WTC11 (cell line): ENCODE results near the gene AQP10. TPM values are rescaled to one million over a fixed set of nuclear protein-coding genes. Genes with fewer than 3 reads are reported as not detected.
"Not testable (repeated sequence)": the region's sequence is repeated elsewhere in the genome, so short reads cannot be mapped to it uniquely, and the experiment has no call there.

Experiments
- ATAC-seq: fragments of 200-7000 bp; cut with Tn5 transposase; 2 replicates; pipeline ENCODE4 v1.10.0; 2021; ENCODE audit warnings: mild to moderate bottlenecking, moderate library complexity
- CTCF ChIA-PET: fragments of 300-600 bp; sonication (Branson Sonifier 250); formaldehyde crosslinking; loops from one replicate; lab custom pipeline; 2021; ENCODE audit warnings: antibody characterized with exemption; lab: Charles Lee
- POLR2A ChIA-PET: fragments of 350-600 bp; sonication (Branson Sonifier 250); formaldehyde crosslinking; loops from one replicate; lab custom pipeline; 2021; ENCODE audit warnings: antibody characterized with exemption; lab: Charles Lee
- DNase-seq: peaks from one replicate; pipeline ENCODE4 v3.0.0; 2021; ENCODE audit warnings: low spot score
- H3K27ac Mint-ChIP-seq: 2 replicates; pipeline ENCODE4 v1.8.0; 2021; ENCODE audit warnings: mixed read lengths
- H3K27me3 Mint-ChIP-seq: 2 replicates; pipeline ENCODE4 v1.8.0; 2021; ENCODE audit warnings: low read depth, mild to moderate bottlenecking, moderate library complexity, mixed read lengths
- H3K36me3 Mint-ChIP-seq: 2 replicates; pipeline ENCODE4 v1.8.0; 2021; ENCODE audit warnings: mixed read lengths
- H3K4me1 Mint-ChIP-seq: 2 replicates; pipeline ENCODE4 v1.8.0; 2022; ENCODE audit warnings: mixed read lengths
- H3K4me3 Mint-ChIP-seq: 2 replicates; pipeline ENCODE4 v1.8.0; 2021; ENCODE audit warnings: mild to moderate bottlenecking, moderate library complexity, mixed read lengths
- H3K9me3 Mint-ChIP-seq: 2 replicates; pipeline ENCODE4 v1.8.0; 2021; ENCODE audit warnings: mixed read lengths
- ATF3 ChIP-seq: sonication (generic); formaldehyde crosslinking; conservative IDR thresholded peaks from 2 replicates; pipeline ENCODE4 v1.8.1; 2022; ENCODE audit warnings: mild to moderate bottlenecking, missing genetic modification reagents
- CBFB ChIP-seq: sonication (generic); formaldehyde crosslinking; IDR thresholded peaks from 2 replicates; pipeline ENCODE4 v1.8.1; 2022; ENCODE audit warnings: mild to moderate bottlenecking, low read depth, missing genetic modification reagents
- ETV6 ChIP-seq: sonication (generic); formaldehyde crosslinking; IDR thresholded peaks from 2 replicates; pipeline ENCODE4 v1.8.1; 2022; ENCODE audit warnings: mild to moderate bottlenecking, missing genetic modification reagents
- FOXK1 ChIP-seq: sonication (generic); formaldehyde crosslinking; IDR thresholded peaks from 2 replicates; pipeline ENCODE4 v1.8.0; 2022; ENCODE audit warnings: mild to moderate bottlenecking, moderate library complexity, missing genetic modification reagents
- FOXP1 ChIP-seq: sonication (generic); formaldehyde crosslinking; IDR thresholded peaks from 2 replicates; pipeline ENCODE4 v1.8.0; 2022; ENCODE audit warnings: missing genetic modification reagents, mild to moderate bottlenecking, moderate library complexity, borderline replicate concordance
- HMGA2 ChIP-seq: fragments of 250-450 bp; sonication (Bioruptor Pico); IDR thresholded peaks from 2 replicates; pipeline ENCODE4 v1.4.0; 2021; ENCODE audit warnings: mild to moderate bottlenecking, moderate library complexity
- MAX ChIP-seq: sonication (generic); formaldehyde crosslinking; IDR thresholded peaks from 2 replicates; pipeline ENCODE4 v1.8.0; 2022; ENCODE audit warnings: mild to moderate bottlenecking, missing genetic modification reagents
- NR3C1 ChIP-seq: sonication (generic); formaldehyde crosslinking; conservative IDR thresholded peaks from 2 replicates; pipeline ENCODE4 v1.8.1; 2023; ENCODE audit warnings: low read depth, mild to moderate bottlenecking, missing genetic modification reagents
- PRRX2 ChIP-seq: fragments of 250-450 bp; sonication (Bioruptor Pico); IDR thresholded peaks from 2 replicates; pipeline ENCODE4 v1.8.0; 2021; ENCODE audit warnings: mild to moderate bottlenecking
- SMAD3 ChIP-seq: sonication (generic); formaldehyde crosslinking; IDR thresholded peaks from 2 replicates; pipeline ENCODE4 v1.8.0; 2022; ENCODE audit warnings: missing genetic modification reagents, mild to moderate bottlenecking, borderline replicate concordance
- SMAD4 ChIP-seq: sonication (generic); formaldehyde crosslinking; IDR thresholded peaks from 2 replicates; pipeline ENCODE4 v1.8.0; 2022; ENCODE audit warnings: mild to moderate bottlenecking, missing genetic modification reagents
- SP1 ChIP-seq: sonication (generic); formaldehyde crosslinking; conservative IDR thresholded peaks from 2 replicates; pipeline ENCODE4 v1.8.1; 2022; ENCODE audit warnings: missing genetic modification reagents
- TCF7 ChIP-seq: sonication (generic); formaldehyde crosslinking; IDR thresholded peaks from 2 replicates; pipeline ENCODE4 v1.8.0; 2022; ENCODE audit warnings: mild to moderate bottlenecking, low read depth, missing genetic modification reagents, moderate library complexity
- ZNF263 ChIP-seq: sonication (generic); formaldehyde crosslinking; IDR thresholded peaks from 2 replicates; pipeline ENCODE4 v1.8.1; 2022; ENCODE audit warnings: low read depth, mild to moderate bottlenecking, moderate library complexity, missing genetic modification reagents
- ZNF317 ChIP-seq: sonication (generic); formaldehyde crosslinking; IDR thresholded peaks from 2 replicates; pipeline ENCODE4 v1.8.1; 2023; ENCODE audit warnings: low read depth, mild to moderate bottlenecking, moderate library complexity, missing genetic modification reagents, borderline replicate concordance
- ZNF423 ChIP-seq: fragments of 250-450 bp; sonication (Bioruptor Pico); IDR thresholded peaks from 2 replicates; pipeline ENCODE4 v2.1.2; 2022; ENCODE audit warnings: mild to moderate bottlenecking, moderate library complexity
- ZNF425 ChIP-seq: fragments of 250-450 bp; sonication (Bioruptor Pico); conservative IDR thresholded peaks from 2 replicates; pipeline ENCODE4 v1.9.0; 2021; ENCODE audit warnings: mild to moderate bottlenecking
- total RNA-seq: library from RNA; stranded (reverse); gene quantifications from 3 replicates; pipeline ENCODE4 v1.2.3, GENCODE V29; 2021
- TF ChIP-seq, protein P1 (sequence below): sonication (generic); formaldehyde crosslinking; IDR thresholded peaks from 2 replicates; pipeline ENCODE4 v1.8.1; 2023; ENCODE audit warnings: mild to moderate bottlenecking, missing genetic modification reagents
- TF ChIP-seq, protein P2 (sequence below): sonication (generic); formaldehyde crosslinking; IDR thresholded peaks from 2 replicates; pipeline ENCODE4 v1.8.0; 2023; ENCODE audit warnings: missing genetic modification reagents
- TF ChIP-seq, protein P3 (sequence below): sonication (generic); formaldehyde crosslinking; IDR thresholded peaks from 2 replicates; pipeline ENCODE4 v1.8.1; 2023; ENCODE audit warnings: mild to moderate bottlenecking, missing genetic modification reagents, moderate library complexity
- TF ChIP-seq, protein P4 (sequence below): fragments of 250-450 bp; sonication (Bioruptor Pico); IDR thresholded peaks from 2 replicates; pipeline ENCODE4 v1.9.0; 2021; ENCODE audit warnings: moderate library complexity, mild to moderate bottlenecking, inconsistent platforms, borderline replicate concordance

AQP10 gene
- total RNA-seq, 1 experiment from 2014 or later, result not detected

GRCh38 chr1:154316704-154317103 lies 4.2 kb upstream of the AQP10 start:
- no peak overlapping the region for H3K27ac Mint-ChIP-seq
- no peak overlapping the region for H3K4me3 Mint-ChIP-seq
- ChIA-PET POLR2A (no interaction called here), CTCF (interaction anchor here (1.0 to 4.1 kb wide), 2 partner anchors 8 to 18 kb away, joined by 8 to 16 read pairs; no protein-coding TSS in a partner anchor)
- H3K4me1 Mint-ChIP-seq, result no peaks in the 10 kb centered on the region
- H3K36me3 Mint-ChIP-seq, result peaks cover 6% of the 10 kb centered on the region
- H3K9me3 Mint-ChIP-seq, result peaks cover 22% of the 10 kb centered on the region
- no peak for DNase-seq
- no peak for TF ChIP-seq ZNF423 (CRISPR knock-in tag)
- no peak for TF ChIP-seq SMAD3
- no peak for TF ChIP-seq MAX (CRISPR knock-in tag)
- no peak for TF ChIP-seq PRRX2 (CRISPR knock-in tag)
- no peak for TF ChIP-seq ZNF425 (CRISPR knock-in tag)
- TF ChIP-seq ETV6 (CRISPR knock-in tag), result no peak
- TF ChIP-seq ATF3, result no peak
- TF ChIP-seq ZNF317 (CRISPR knock-in tag), result no peak
- ATAC-seq, result no peak
- H3K27me3 Mint-ChIP-seq, result peaks cover 12% of the 10 kb centered on the region

DNA sequence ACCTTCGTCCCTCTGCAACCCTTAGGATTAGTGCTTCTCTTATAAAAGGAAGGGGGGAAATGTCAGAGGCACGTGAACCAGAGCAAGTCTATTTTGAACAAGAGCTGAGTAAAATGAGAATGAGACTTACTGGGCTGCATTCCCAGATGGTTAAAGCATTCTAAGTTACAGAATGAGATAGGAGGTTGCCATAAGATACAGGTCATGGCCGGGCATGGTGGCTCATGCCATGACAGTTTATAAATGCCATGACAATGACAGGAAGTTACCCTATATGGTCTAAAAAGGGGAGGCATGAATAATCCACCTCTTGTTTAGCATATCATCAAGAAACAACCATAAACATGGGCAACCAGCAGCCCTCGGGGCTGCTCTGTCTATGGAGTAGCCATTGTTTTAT lies 2.5 kb upstream of the AQP10 start:
- Mint-ChIP-seq H3K9me3 (peaks cover 22% of the 10 kb centered on the region), H3K36me3 (peaks cover 6% of the 10 kb centered on the region), H3K4me3 (no peak overlapping the region), H3K27me3 (peaks cover 11% of the 10 kb centered on the region), H3K27ac (no peak overlapping the region), H3K4me1 (no peaks in the 10 kb centered on the region)
- POLR2A ChIA-PET, result no interaction called here
- CTCF ChIA-PET, result no interaction called here
- TF ChIP-seq FOXP1 (CRISPR knock-in tag), result no peak
- TF ChIP-seq NR3C1 (CRISPR knock-in tag), result no peak
- TF ChIP-seq PRRX2 (CRISPR knock-in tag), result no peak
- no peak for TF ChIP-seq HMGA2 (CRISPR knock-in tag)
- no peak for TF ChIP-seq SMAD4 (CRISPR knock-in tag)
- TF ChIP-seq TCF7, result no peak
- TF ChIP-seq SP1 (CRISPR knock-in tag), result no peak
- TF ChIP-seq, protein P1, sequence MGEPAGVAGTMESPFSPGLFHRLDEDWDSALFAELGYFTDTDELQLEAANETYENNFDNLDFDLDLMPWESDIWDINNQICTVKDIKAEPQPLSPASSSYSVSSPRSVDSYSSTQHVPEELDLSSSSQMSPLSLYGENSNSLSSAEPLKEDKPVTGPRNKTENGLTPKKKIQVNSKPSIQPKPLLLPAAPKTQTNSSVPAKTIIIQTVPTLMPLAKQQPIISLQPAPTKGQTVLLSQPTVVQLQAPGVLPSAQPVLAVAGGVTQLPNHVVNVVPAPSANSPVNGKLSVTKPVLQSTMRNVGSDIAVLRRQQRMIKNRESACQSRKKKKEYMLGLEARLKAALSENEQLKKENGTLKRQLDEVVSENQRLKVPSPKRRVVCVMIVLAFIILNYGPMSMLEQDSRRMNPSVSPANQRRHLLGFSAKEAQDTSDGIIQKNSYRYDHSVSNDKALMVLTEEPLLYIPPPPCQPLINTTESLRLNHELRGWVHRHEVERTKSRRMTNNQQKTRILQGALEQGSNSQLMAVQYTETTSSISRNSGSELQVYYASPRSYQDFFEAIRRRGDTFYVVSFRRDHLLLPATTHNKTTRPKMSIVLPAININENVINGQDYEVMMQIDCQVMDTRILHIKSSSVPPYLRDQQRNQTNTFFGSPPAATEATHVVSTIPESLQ (CRISPR knock-in tag), result no peak
- no peak for TF ChIP-seq CBFB (CRISPR knock-in tag)
- TF ChIP-seq, protein P2, sequence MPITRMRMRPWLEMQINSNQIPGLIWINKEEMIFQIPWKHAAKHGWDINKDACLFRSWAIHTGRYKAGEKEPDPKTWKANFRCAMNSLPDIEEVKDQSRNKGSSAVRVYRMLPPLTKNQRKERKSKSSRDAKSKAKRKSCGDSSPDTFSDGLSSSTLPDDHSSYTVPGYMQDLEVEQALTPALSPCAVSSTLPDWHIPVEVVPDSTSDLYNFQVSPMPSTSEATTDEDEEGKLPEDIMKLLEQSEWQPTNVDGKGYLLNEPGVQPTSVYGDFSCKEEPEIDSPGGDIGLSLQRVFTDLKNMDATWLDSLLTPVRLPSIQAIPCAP (CRISPR knock-in tag), result no peak
- TF ChIP-seq ZNF263 (CRISPR knock-in tag), result no peak
- TF ChIP-seq, protein P3, sequence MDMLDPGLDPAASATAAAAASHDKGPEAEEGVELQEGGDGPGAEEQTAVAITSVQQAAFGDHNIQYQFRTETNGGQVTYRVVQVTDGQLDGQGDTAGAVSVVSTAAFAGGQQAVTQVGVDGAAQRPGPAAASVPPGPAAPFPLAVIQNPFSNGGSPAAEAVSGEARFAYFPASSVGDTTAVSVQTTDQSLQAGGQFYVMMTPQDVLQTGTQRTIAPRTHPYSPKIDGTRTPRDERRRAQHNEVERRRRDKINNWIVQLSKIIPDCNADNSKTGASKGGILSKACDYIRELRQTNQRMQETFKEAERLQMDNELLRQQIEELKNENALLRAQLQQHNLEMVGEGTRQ (CRISPR knock-in tag), result no peak
- TF ChIP-seq, protein P4, sequence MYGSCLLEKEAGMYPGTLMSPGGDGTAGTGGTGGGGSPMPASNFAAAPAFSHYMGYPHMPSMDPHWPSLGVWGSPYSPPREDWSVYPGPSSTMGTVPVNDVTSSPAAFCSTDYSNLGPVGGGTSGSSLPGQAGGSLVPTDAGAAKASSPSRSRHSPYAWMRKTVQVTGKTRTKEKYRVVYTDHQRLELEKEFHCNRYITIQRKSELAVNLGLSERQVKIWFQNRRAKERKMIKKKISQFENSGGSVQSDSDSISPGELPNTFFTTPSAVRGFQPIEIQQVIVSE, result no peak
- TF ChIP-seq FOXK1, result no peak
- no peak for DNase-seq
- no peak for ATAC-seq

GRCh38 chr1:154321609-154321934 lies 679 bp downstream of the AQP10 start:
- ATAC-seq, H3K27ac Mint-ChIP-seq, DNase-seq, H3K4me3 Mint-ChIP-seq, POLR2A ChIA-PET, H3K36me3 Mint-ChIP-seq, H3K4me1 Mint-ChIP-seq: not testable (repeated sequence)
- CTCF ChIA-PET, result interaction anchor here (6.1 kb wide), 1 partner anchor 14 kb away, joined by 168 read pairs; no protein-coding TSS in a partner anchor
- Mint-ChIP-seq H3K27me3 (peaks cover 11% of the 10 kb centered on the region), H3K9me3 (peaks cover 19% of the 10 kb centered on the region)
